Astrocyte (in vitro differentiated cells and primary cell): ENCODE results near the gene PLIN5. TPM values are rescaled to one million over a fixed set of nuclear protein-coding genes. Genes with fewer than 3 reads are reported as not detected.

Experiments
- DNase-seq: peaks from one replicate; pipeline ENCODE4 v3.0.0-alpha.2; 2010; ENCODE audit warnings: low read depth
- FAIRE-seq: peaks from 2 replicates; lab custom pipeline; 2011; peaks lifted over from hg19 to GRCh38; lab: Jason Lieb, UNC
- H2AFZ ChIP-seq: 2 replicates; pipeline ENCODE4 v1.6.0; 2012; ENCODE audit warnings: low read depth, low read length, inconsistent platforms
- H3K27ac ChIP-seq: 2 replicates; pipeline ENCODE4 v1.5.1; 2011; ENCODE audit warnings: low read depth, low read length, inconsistent platforms
- H3K27me3 ChIP-seq: 2 replicates; pipeline ENCODE4 v1.6.0; 2011; ENCODE audit warnings: low read length, inconsistent platforms; ENCODE audit not compliant: insufficient read depth
- H3K36me3 ChIP-seq: 2 replicates; pipeline ENCODE4 v1.5.1; 2011; ENCODE audit warnings: low read length, inconsistent platforms; ENCODE audit not compliant: insufficient read depth
- H3K4me1 ChIP-seq: 2 replicates; pipeline ENCODE4 v1.5.1; 2011; ENCODE audit warnings: low read length, inconsistent platforms; ENCODE audit not compliant: insufficient read depth
- H3K4me2 ChIP-seq: 2 replicates; pipeline ENCODE4 v1.6.0; 2012; ENCODE audit warnings: low read length, inconsistent platforms
- H3K4me3 ChIP-seq: 2 replicates; pipeline ENCODE4 v1.5.1; 2011; ENCODE audit warnings: low read depth, mild to moderate bottlenecking, low read length, inconsistent platforms; ENCODE audit not compliant: insufficient read depth
- H3K79me2 ChIP-seq: 2 replicates; pipeline ENCODE4 v1.6.0; 2012; ENCODE audit warnings: mild to moderate bottlenecking, low read length, inconsistent platforms; ENCODE audit not compliant: insufficient read depth
- H3K9ac ChIP-seq: 2 replicates; pipeline ENCODE4 v1.6.0; 2012; ENCODE audit warnings: mild to moderate bottlenecking, low read length, inconsistent platforms
- H3K9me3 ChIP-seq: 2 replicates; pipeline ENCODE4 v1.5.1; 2012; ENCODE audit warnings: low read depth, mild to moderate bottlenecking, low read length, inconsistent platforms; ENCODE audit not compliant: insufficient read depth
- H4K20me1 ChIP-seq: 2 replicates; pipeline ENCODE4 v1.6.0; 2012; ENCODE audit warnings: low read length, inconsistent platforms; ENCODE audit not compliant: insufficient read depth
- H3K27ac Mint-ChIP-seq: one replicate; pipeline ENCODE4 v1.8.0; 2021; ENCODE audit warnings: mild to moderate bottlenecking, mixed read lengths; ENCODE audit not compliant: unreplicated experiment
- H3K27me3 Mint-ChIP-seq: one replicate; pipeline ENCODE4 v1.8.0; 2021; ENCODE audit warnings: low read depth, mixed read lengths; ENCODE audit not compliant: unreplicated experiment
- H3K36me3 Mint-ChIP-seq: one replicate; pipeline ENCODE4 v1.8.0; 2021; ENCODE audit warnings: low read depth, mixed read lengths; ENCODE audit not compliant: unreplicated experiment
- H3K4me1 Mint-ChIP-seq: one replicate; pipeline ENCODE4 v1.8.0; 2021; ENCODE audit warnings: low read depth, mixed read lengths; ENCODE audit not compliant: unreplicated experiment
- H3K4me3 Mint-ChIP-seq: one replicate; pipeline ENCODE4 v1.8.0; 2021; ENCODE audit warnings: mild to moderate bottlenecking, moderate library complexity, mixed read lengths; ENCODE audit not compliant: unreplicated experiment
- H3K9me3 Mint-ChIP-seq: one replicate; pipeline ENCODE4 v1.8.0; 2021; ENCODE audit warnings: mild to moderate bottlenecking, mixed read lengths; ENCODE audit not compliant: unreplicated experiment
- EZH2 ChIP-seq: IDR thresholded peaks from 2 replicates; pipeline ENCODE4 v1.6.1; 2012; ENCODE audit warnings: mild to moderate bottlenecking, low read length, inconsistent platforms; ENCODE audit not compliant: insufficient read depth
- total RNA-seq: library from RNA; stranded (reverse); gene quantifications from 2 replicates; pipeline ENCODE4 v1.2.1, GENCODE V29; 2021
- TF ChIP-seq, protein P1 (sequence below): IDR thresholded peaks from 2 replicates; pipeline ENCODE4 v1.5.1; 2011; ENCODE audit warnings: low read depth, mild to moderate bottlenecking, inconsistent platforms, low read length, moderate library complexity; ENCODE audit not compliant: insufficient read depth

Gene PLIN5
- total RNA-seq, 1 donor from 2014 or later: not detected

DNA sequence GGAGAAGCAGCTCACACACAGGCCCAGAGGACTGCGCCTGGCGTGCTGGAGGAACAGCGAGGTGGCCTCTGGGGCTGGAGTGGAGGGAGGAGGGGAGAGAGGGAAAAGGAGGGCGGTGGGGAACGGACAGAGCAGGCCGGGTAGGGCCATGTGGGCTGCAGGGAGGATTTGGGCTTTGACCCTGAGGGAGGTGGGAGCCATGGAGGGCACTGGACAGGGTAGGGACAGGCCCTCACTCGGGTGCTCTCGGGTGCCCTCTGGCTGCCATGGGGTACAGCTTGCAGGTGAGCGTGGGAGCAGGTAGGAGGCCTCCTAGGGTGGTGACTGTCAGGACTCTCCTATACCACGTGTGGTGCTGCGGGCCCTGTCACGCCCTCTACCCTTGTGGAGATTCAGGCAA lies 39.6 kb downstream of the PLIN5 start:
- no peaks in the 10 kb centered on the region for H3K4me1 Mint-ChIP-seq
- H3K27ac ChIP-seq: no peak overlapping the region
- no peaks in the 10 kb centered on the region for H3K27me3 ChIP-seq
- no peaks in the 10 kb centered on the region for H3K9me3 Mint-ChIP-seq
- no peaks in the 10 kb centered on the region for H3K9me3 ChIP-seq
- no peak overlapping the region for H3K9ac ChIP-seq
- no peak overlapping the region for H3K27ac Mint-ChIP-seq
- H3K36me3 Mint-ChIP-seq: no peaks in the 10 kb centered on the region
- no peak for FAIRE-seq
- H3K27me3 Mint-ChIP-seq: no peaks in the 10 kb centered on the region
- H3K36me3 ChIP-seq: peaks cover 12% of the 10 kb centered on the region
- peaks cover 8% of the 10 kb centered on the region for H3K79me2 ChIP-seq
- no peak overlapping the region for H2AFZ ChIP-seq
- peaks cover 16% of the 10 kb centered on the region for H4K20me1 ChIP-seq
- no peaks in the 10 kb centered on the region for H3K4me1 ChIP-seq
- H3K4me2 ChIP-seq: no peak overlapping the region
- DNase-seq: no peak
- TF ChIP-seq, protein P1, sequence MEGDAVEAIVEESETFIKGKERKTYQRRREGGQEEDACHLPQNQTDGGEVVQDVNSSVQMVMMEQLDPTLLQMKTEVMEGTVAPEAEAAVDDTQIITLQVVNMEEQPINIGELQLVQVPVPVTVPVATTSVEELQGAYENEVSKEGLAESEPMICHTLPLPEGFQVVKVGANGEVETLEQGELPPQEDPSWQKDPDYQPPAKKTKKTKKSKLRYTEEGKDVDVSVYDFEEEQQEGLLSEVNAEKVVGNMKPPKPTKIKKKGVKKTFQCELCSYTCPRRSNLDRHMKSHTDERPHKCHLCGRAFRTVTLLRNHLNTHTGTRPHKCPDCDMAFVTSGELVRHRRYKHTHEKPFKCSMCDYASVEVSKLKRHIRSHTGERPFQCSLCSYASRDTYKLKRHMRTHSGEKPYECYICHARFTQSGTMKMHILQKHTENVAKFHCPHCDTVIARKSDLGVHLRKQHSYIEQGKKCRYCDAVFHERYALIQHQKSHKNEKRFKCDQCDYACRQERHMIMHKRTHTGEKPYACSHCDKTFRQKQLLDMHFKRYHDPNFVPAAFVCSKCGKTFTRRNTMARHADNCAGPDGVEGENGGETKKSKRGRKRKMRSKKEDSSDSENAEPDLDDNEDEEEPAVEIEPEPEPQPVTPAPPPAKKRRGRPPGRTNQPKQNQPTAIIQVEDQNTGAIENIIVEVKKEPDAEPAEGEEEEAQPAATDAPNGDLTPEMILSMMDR: no peak
- TF ChIP-seq EZH2: no peak
- no peak overlapping the region for H3K4me3 ChIP-seq
- H3K4me3 Mint-ChIP-seq: no peak overlapping the region

DNA sequence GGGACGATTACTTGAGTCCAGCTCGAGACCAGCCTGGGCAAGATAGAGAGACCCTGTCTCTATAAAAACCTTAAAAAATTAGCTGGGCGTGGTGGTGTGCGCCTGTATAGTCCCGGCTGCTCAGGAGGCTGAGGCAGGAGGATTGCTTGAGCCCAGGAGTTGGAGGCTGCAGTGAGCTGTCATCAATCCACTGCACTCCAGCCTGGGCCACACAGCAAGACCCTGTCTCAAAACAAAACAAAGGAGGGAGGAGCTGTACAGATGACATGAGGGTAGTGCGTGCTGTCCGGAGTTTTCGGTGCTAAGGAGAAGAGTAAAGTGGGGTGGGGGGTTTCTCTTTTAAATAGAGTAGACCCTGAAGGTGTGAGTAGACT lies 40.3 kb downstream of the PLIN5 start:
- Histone ChIP-seq H2AFZ (no peak overlapping the region), H4K20me1 (peaks cover 16% of the 10 kb centered on the region), H3K27ac (no peak overlapping the region), H3K4me2 (no peak overlapping the region), H3K9ac (no peak overlapping the region), H3K4me3 (no peak overlapping the region), H3K27me3 (no peaks in the 10 kb centered on the region), H3K4me1 (no peaks in the 10 kb centered on the region), H3K9me3 (no peaks in the 10 kb centered on the region), H3K36me3 (peaks cover 13% of the 10 kb centered on the region), H3K79me2 (peaks cover 8% of the 10 kb centered on the region)
- TF ChIP-seq EZH2: no peak
- TF ChIP-seq, protein P1: no peak
- Mint-ChIP-seq H3K4me1 (no peaks in the 10 kb centered on the region), H3K9me3 (no peaks in the 10 kb centered on the region), H3K4me3 (no peak overlapping the region), H3K27me3 (no peaks in the 10 kb centered on the region), H3K36me3 (peaks cover 4% of the 10 kb centered on the region), H3K27ac (peak overlapping the region; percentile 41)
- FAIRE-seq (no peak), DNase-seq (no peak)

DNA sequence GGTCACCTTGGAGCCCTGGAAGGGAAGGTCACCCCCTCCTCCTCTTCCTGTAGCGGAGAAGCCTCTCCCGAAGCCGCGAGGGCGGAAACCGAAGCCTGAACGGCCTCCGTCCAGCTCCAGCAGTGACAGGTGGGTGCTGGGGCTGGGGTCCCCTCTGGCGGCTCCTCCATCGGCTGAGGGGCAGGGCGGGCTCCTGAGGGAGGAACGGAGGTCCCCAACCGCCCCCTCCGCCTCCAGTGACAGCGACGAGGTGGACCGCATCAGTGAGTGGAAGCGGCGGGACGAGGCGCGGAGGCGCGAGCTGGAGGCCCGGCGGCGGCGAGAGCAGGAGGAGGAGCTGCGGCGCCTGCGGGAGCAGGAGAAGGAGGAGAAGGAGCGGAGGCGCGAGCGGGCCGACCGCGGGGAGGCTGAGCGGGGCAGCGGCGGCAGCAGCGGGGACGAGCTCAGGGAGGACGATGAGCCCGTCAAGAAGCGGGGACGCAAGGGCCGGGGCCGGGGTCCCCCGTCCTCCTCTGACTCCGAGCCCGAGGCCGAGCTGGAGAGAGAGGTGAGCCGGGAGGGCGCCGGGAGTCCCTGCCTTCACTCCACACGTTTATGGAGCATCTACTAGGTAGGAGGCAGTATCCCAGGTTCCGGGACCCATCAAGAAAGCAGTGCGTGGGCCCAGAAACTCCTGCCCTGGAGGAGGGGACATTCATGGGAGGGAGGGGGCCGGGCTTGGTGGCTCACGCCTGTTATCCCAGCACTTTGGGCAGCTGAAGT lies 40.9 kb downstream of the PLIN5 start:
- no peak overlapping the region for H3K4me3 ChIP-seq
- DNase-seq (no peak), FAIRE-seq (no peak)
- Mint-ChIP-seq H3K36me3 (peaks cover 5% of the 10 kb centered on the region), H3K27me3 (no peaks in the 10 kb centered on the region), H3K4me1 (no peaks in the 10 kb centered on the region), H3K27ac (no peak overlapping the region), H3K9me3 (no peaks in the 10 kb centered on the region), H3K4me3 (no peak overlapping the region)
- peaks cover 16% of the 10 kb centered on the region for H4K20me1 ChIP-seq
- H3K4me1 ChIP-seq: no peaks in the 10 kb centered on the region
- TF ChIP-seq EZH2: no peak
- H3K4me2 ChIP-seq: no peak overlapping the region
- H3K36me3 ChIP-seq: peaks cover 13% of the 10 kb centered on the region
- no peak overlapping the region for H3K27ac ChIP-seq
- peaks cover 8% of the 10 kb centered on the region for H3K79me2 ChIP-seq
- no peak overlapping the region for H3K9ac ChIP-seq
- H3K27me3 ChIP-seq: no peaks in the 10 kb centered on the region
- no peak overlapping the region for H2AFZ ChIP-seq
- no peaks in the 10 kb centered on the region for H3K9me3 ChIP-seq
